IMR-90 (cell line): Measurements from ENCODE around the gene LSM14A. TPM values are rescaled to one million over a fixed set of nuclear protein-coding genes. Genes with fewer than 3 reads are reported as not detected.

ENCODE experiments used
- ATAC-seq: fragments of 200-7000 bp; cut with Tn5 transposase; 2 replicates; pipeline ENCODE4 v1.9.1; 2020; ENCODE audit warnings: low read depth, mild to moderate bottlenecking, moderate library complexity
- BruUV-seq: library from RNA; stranded (reverse); fragments of 400-500 nt; replicated peaks from 2 replicates; lab custom pipeline; 2021; lab: Mats Ljungman, UMichigan
- CTCF ChIA-PET: fragments of 300-600 bp; formaldehyde crosslinking; extraction: SDS; loops from one replicate; lab custom pipeline; 2021; ENCODE audit warnings: antibody characterized with exemption; lab: Yijun Ruan, JAX
- POLR2A ChIA-PET: fragments of 300-600 bp; sonication (Branson Sonifier 250); formaldehyde crosslinking; loops from one replicate; lab custom pipeline; 2022; ENCODE audit warnings: antibody characterized with exemption; ENCODE audit not compliant: unreplicated experiment; lab: Charles Lee
- DNase-seq: peaks from one replicate; pipeline ENCODE4 v3.0.0; 2013
- H2AFZ ChIP-seq: replicated peaks from 2 replicates; pipeline ENCODE3; 2013; ENCODE audit warnings: low read length, mild to moderate bottlenecking; ENCODE audit not compliant: poor library complexity
- H2AK5ac ChIP-seq: 2 replicates; pipeline ENCODE4 v1.6.1; 2013; ENCODE audit warnings: low read depth, low read length, inconsistent platforms
- H2AK9ac ChIP-seq: replicated peaks from 2 replicates; pipeline ENCODE3; 2013; ENCODE audit warnings: mild to moderate bottlenecking, low read depth, low read length, moderate library complexity; ENCODE audit not compliant: poor library complexity
- H2BK120ac ChIP-seq: 2 replicates; pipeline ENCODE4 v1.6.1; 2013; ENCODE audit warnings: low read depth, low read length, inconsistent platforms
- H2BK15ac ChIP-seq: 3 replicates; pipeline ENCODE4 v1.6.1; 2013; ENCODE audit warnings: low read depth, low read length, inconsistent platforms
- H2BK20ac ChIP-seq: 2 replicates; pipeline ENCODE4 v1.6.1; 2013; ENCODE audit warnings: low read depth, mild to moderate bottlenecking, inconsistent platforms, low read length, moderate library complexity
- H2BK5ac ChIP-seq: 2 replicates; pipeline ENCODE4 v1.6.1; 2013; ENCODE audit warnings: mild to moderate bottlenecking, low read depth, low read length, inconsistent platforms; ENCODE audit not compliant: poor library complexity, severe bottlenecking
- H3K14ac ChIP-seq: replicated peaks from 2 replicates; pipeline ENCODE4 v1.6.1; 2013; ENCODE audit warnings: low read depth, low read length, inconsistent platforms
- H3K18ac ChIP-seq: 2 replicates; pipeline ENCODE4 v1.6.1; 2013; ENCODE audit warnings: low read depth, low read length, control low read depth
- H3K23ac ChIP-seq: 2 replicates; pipeline ENCODE4 v1.6.1; 2013; ENCODE audit warnings: low read depth, low read length, inconsistent platforms
- H3K27ac ChIP-seq: 2 replicates; pipeline ENCODE4 v1.5.1; 2013; ENCODE audit warnings: mild to moderate bottlenecking, control low read depth, low read length; ENCODE audit not compliant: insufficient read depth
- H3K27me3 ChIP-seq: 2 replicates; pipeline ENCODE4 v1.6.1; 2013; ENCODE audit warnings: low read length; ENCODE audit not compliant: control insufficient read depth, insufficient read depth
- H3K36me3 ChIP-seq: 2 replicates; pipeline ENCODE4 v1.6.1; 2013; ENCODE audit warnings: low read length, mixed read lengths; ENCODE audit not compliant: control insufficient read depth, insufficient read depth
- H3K4ac ChIP-seq: 2 replicates; pipeline ENCODE4 v1.6.1; 2013; ENCODE audit warnings: low read depth, low read length, inconsistent platforms
- H3K4me1 ChIP-seq: 2 replicates; pipeline ENCODE4 v1.6.1; 2013; ENCODE audit warnings: low read length, mixed read lengths; ENCODE audit not compliant: control insufficient read depth, insufficient read depth
- H3K4me2 ChIP-seq: 2 replicates; pipeline ENCODE4 v1.6.1; 2013; ENCODE audit warnings: low read depth, mild to moderate bottlenecking, control low read depth, low read length, moderate library complexity
- H3K4me3 ChIP-seq: 2 replicates; pipeline ENCODE4 v1.5.1; 2013; ENCODE audit warnings: low read depth, mild to moderate bottlenecking, control low read depth, low read length, moderate library complexity; ENCODE audit not compliant: insufficient read depth
- H3K56ac ChIP-seq: 2 replicates; pipeline ENCODE4 v1.6.1; 2013; ENCODE audit warnings: low read length, inconsistent platforms; ENCODE audit not compliant: insufficient read depth; ENCODE audit errors: extremely low read depth
- H3K79me1 ChIP-seq, 2 experiments: 2 replicates each; pipeline ENCODE4 v1.6.1; 2013; ENCODE audit warnings: low read length in 2 of 2, inconsistent platforms in 1 of 2, low read depth in 1 of 2
- H3K9ac ChIP-seq: 2 replicates; pipeline ENCODE4 v1.6.1; 2013; ENCODE audit warnings: low read depth, low read length, control low read depth
- H3K9me1 ChIP-seq: 2 replicates; pipeline ENCODE4 v1.6.1; 2013; ENCODE audit warnings: low read length, inconsistent platforms; ENCODE audit not compliant: insufficient read depth
- H3K9me3 ChIP-seq: 2 replicates; pipeline ENCODE4 v1.6.1; 2013; ENCODE audit warnings: low read length; ENCODE audit not compliant: control insufficient read depth, insufficient read depth
- H4K20me1 ChIP-seq: 2 replicates; pipeline ENCODE4 v1.6.1; 2013; ENCODE audit warnings: low read length, inconsistent platforms; ENCODE audit not compliant: insufficient read depth
- H4K5ac ChIP-seq: 2 replicates; pipeline ENCODE4 v1.6.1; 2013; ENCODE audit warnings: mild to moderate bottlenecking, low read depth, low read length, control low read depth
- H4K8ac ChIP-seq, 2 experiments: 2 replicates each; pipeline ENCODE4 v1.6.1; 2013; ENCODE audit warnings: low read depth in 2 of 2, low read length in 2 of 2, control low read depth in 1 of 2, inconsistent platforms in 1 of 2
- H4K91ac ChIP-seq: 2 replicates; pipeline ENCODE4 v1.6.1; 2013; ENCODE audit warnings: low read depth, low read length, inconsistent platforms; ENCODE audit not compliant: insufficient read depth
- CHD1 ChIP-seq: IDR thresholded peaks from 2 replicates; pipeline ENCODE4 v1.6.1; 2012; ENCODE audit warnings: low read depth, low read length, improper control_type of control experiment
- CTCF ChIP-seq: conservative IDR thresholded peaks from 2 replicates; pipeline ENCODE4 v1.5.1; 2012; ENCODE audit warnings: mild to moderate bottlenecking, low read depth, low read length, improper control_type of control experiment
- ELK1 ChIP-seq: fragments of 150-350 bp; IDR thresholded peaks from 2 replicates; pipeline ENCODE4 v1.6.1; 2016; ENCODE audit warnings: low read depth, mild to moderate bottlenecking, low read length, moderate library complexity, borderline replicate concordance
- FOS ChIP-seq: fragments of 150-350 bp; IDR thresholded peaks from 2 replicates; pipeline ENCODE4 v1.6.1; 2016; ENCODE audit warnings: low read depth, low read length
- MAFK ChIP-seq: IDR thresholded peaks from 2 replicates; pipeline ENCODE4 v1.6.1; 2012; ENCODE audit warnings: low read depth, low read length, improper control_type of control experiment
- MAZ ChIP-seq: IDR thresholded peaks from 2 replicates; pipeline ENCODE4 v1.6.1; 2012; ENCODE audit warnings: low read depth, mild to moderate bottlenecking, low read length, improper control_type of control experiment, moderate library complexity, borderline replicate concordance
- MXI1 ChIP-seq: IDR thresholded peaks from 2 replicates; pipeline ENCODE4 v1.6.1; 2012; ENCODE audit warnings: low read depth, mild to moderate bottlenecking, low read length, moderate library complexity, borderline replicate concordance
- NFE2L2 ChIP-seq: fragments of 150-350 bp; IDR thresholded peaks from 2 replicates; pipeline ENCODE4 v1.6.1; 2016; ENCODE audit warnings: low read depth, mild to moderate bottlenecking, low read length
- POLR2A ChIP-seq: IDR thresholded peaks from 2 replicates; pipeline ENCODE4 v1.6.1; 2012; ENCODE audit warnings: mild to moderate bottlenecking, low read depth, low read length
- RAD21 ChIP-seq: IDR thresholded peaks from 2 replicates; pipeline ENCODE4 v1.6.1; 2012; ENCODE audit warnings: low read length, improper control_type of control experiment
- RFX5 ChIP-seq: IDR thresholded peaks from 2 replicates; pipeline ENCODE4 v1.8.0; 2012; ENCODE audit warnings: low read depth, mild to moderate bottlenecking, low read length, moderate library complexity
- SMC3 ChIP-seq: fragments of 150-350 bp; IDR thresholded peaks from 2 replicates; pipeline ENCODE4 v1.6.1; 2016; ENCODE audit warnings: low read depth, mild to moderate bottlenecking, antibody characterized with exemption, low read length, moderate library complexity
- WGBS, 2 experiments: methylation state at CpG; one replicate each; pipeline versions ENCODE4 v1.1.5 to v1.1.7; 2013; ENCODE audit warnings: missing lambda C conversion rate in 2 of 2; ENCODE audit not compliant: insufficient read length in 1 of 2; ENCODE audit errors: extremely low coverage in 2 of 2; 5-methylcytosine and 5-hydroxymethylcytosine counted together
- dilution Hi-C: fragments of 300-500 bp; cut with HindIII; formaldehyde crosslinking; loops from one replicate; pipeline ENCODE4 v1.14.3; 2018; ENCODE audit warnings: low sequenced_read_pairs; ENCODE audit not compliant: unreplicated experiment
- in situ Hi-C: fragments of 300-500 bp; cut with MboI; formaldehyde crosslinking; loops from 3 replicates; pipeline ENCODE4 v1.14.3; 2019; ENCODE audit warnings: low sequenced_read_pairs, inconsistent platforms, mixed read lengths
- intact Hi-C: fragments of 100-400 bp; cut with micrococcal nuclease; formaldehyde crosslinking; loops from 2 replicates; pipeline ENCODE4 v1.10.0; 2022
- polyA plus RNA-seq, 3 experiments: library from polyadenylated mRNA; depleted of rRNA; stranded (reverse); fragments of >200 nt; gene quantifications; 2 replicates each; pipeline ENCODE4 v1.2.3, GENCODE V29; 2012; ENCODE audit warnings: low replicate concordance in 1 of 3
- total RNA-seq: library from RNA; depleted of rRNA; stranded (reverse); fragments of >200 nt; gene quantifications from 2 replicates; pipeline ENCODE4 v1.2.3, GENCODE V29; 2012

The LSM14A gene
- total and polyA plus RNA-seq, 2 of the 4 experiments (the other 2 are of a cell fraction) = 44.3 to 54.8 TPM

GRCh38 chr19:34142440-34142839, 29.9 kb upstream of the LSM14A start:
- H4K91ac ChIP-seq = no peak overlapping the region
- POLR2A ChIA-PET = no interaction called here
- TF ChIP-seq FOS = no peak
- no peak for TF ChIP-seq MAFK
- no peak for TF ChIP-seq ELK1
- TF ChIP-seq RFX5 = no peak
- no peak for TF ChIP-seq CTCF
- no peak for TF ChIP-seq MAZ
- TF ChIP-seq RAD21 = no peak
- no peak for TF ChIP-seq POLR2A
- no peak for TF ChIP-seq NFE2L2
- no peak for TF ChIP-seq MXI1
- no peak for TF ChIP-seq SMC3
- TF ChIP-seq CHD1 = no peak
- H2AFZ ChIP-seq = no peak overlapping the region
- H3K9ac ChIP-seq = no peak overlapping the region
- dilution Hi-C loops = no loop called here
- no peak overlapping the region for H3K27ac ChIP-seq
- no peaks in the 10 kb centered on the region for H3K79me1 ChIP-seq
- no peak overlapping the region for H2BK15ac ChIP-seq
- in situ Hi-C loops = loop anchor here (25.0 kb wide), 1 partner anchor 570 kb away; no protein-coding TSS in a partner anchor
- no peak overlapping the region for H3K4me2 ChIP-seq
- H3K9me1 ChIP-seq = no peaks in the 10 kb centered on the region
- H2BK20ac ChIP-seq = no peak overlapping the region
- H3K27me3 ChIP-seq = no peaks in the 10 kb centered on the region
- no peak overlapping the region for H2BK120ac ChIP-seq
- no peaks in the 10 kb centered on the region for H3K9me3 ChIP-seq
- no TSS peak for BruUV-seq
- H3K4ac ChIP-seq = no peak overlapping the region
- WGBS, 2 experiments = no CpG with 5 or more reads among the region's 3 CpGs
- no peak overlapping the region for H3K4me3 ChIP-seq
- H3K36me3 ChIP-seq = no peaks in the 10 kb centered on the region
- ATAC-seq (no peak), DNase-seq (no peak)
- H4K20me1 ChIP-seq = no peaks in the 10 kb centered on the region
- CTCF ChIA-PET = no interaction called here
- H2BK5ac ChIP-seq = no peak overlapping the region
- H2AK5ac ChIP-seq = no peak overlapping the region
- no peak overlapping the region for H3K18ac ChIP-seq
- H3K56ac ChIP-seq = no peak overlapping the region
- no peak overlapping the region for H2AK9ac ChIP-seq
- H4K8ac ChIP-seq = no peak overlapping the region
- H3K23ac ChIP-seq = no peak overlapping the region
- H4K5ac ChIP-seq = no peak overlapping the region
- intact Hi-C loops = no loop called here
- no peaks in the 10 kb centered on the region for H3K4me1 ChIP-seq
- no peak overlapping the region for H3K14ac ChIP-seq
